Neural cell (in vitro differentiated cells): ENCODE measurements around the gene FOXC2.

ENCODE experiments used
- CTCF ChIP-seq: fragments of 450-650 bp; IDR thresholded peaks from 2 replicates; pipeline ENCODE4 v1.5.1; 2014; ENCODE audit warnings: antibody characterized with exemption, mild to moderate bottlenecking, moderate library complexity; ENCODE audit not compliant: poor library complexity, severe bottlenecking
- EP300 ChIP-seq: fragments of 450-650 bp; conservative IDR thresholded peaks from 2 replicates; pipeline ENCODE4 v1.6.1; 2014; ENCODE audit warnings: antibody characterized with exemption, mild to moderate bottlenecking, moderate library complexity; ENCODE audit not compliant: poor library complexity, severe bottlenecking
- EZH2 ChIP-seq: fragments of 200-600, 300-800 bp; shearing (Covaris generic), sonication (generic); IDR thresholded peaks from 2 replicates; pipeline ENCODE4 v1.6.1; 2014; ENCODE audit warnings: antibody characterized with exemption, low read length, borderline replicate concordance, mild to moderate bottlenecking; ENCODE audit not compliant: insufficient read depth, poor library complexity, severe bottlenecking
- POLR2AphosphoS5 ChIP-seq: IDR thresholded peaks from 2 replicates; pipeline ENCODE4 v1.6.1; 2012
- SMC3 ChIP-seq: fragments of 450-650 bp; conservative IDR thresholded peaks from 2 replicates; pipeline ENCODE4 v1.6.1; 2014; ENCODE audit warnings: antibody characterized with exemption, mild to moderate bottlenecking, moderate library complexity; ENCODE audit not compliant: poor library complexity

GRCh38 chr16:86524029-86524428 is 42.6 kb upstream of the FOXC2 start:
- TF ChIP-seq CTCF (no peak), EZH2 (no peak), POLR2AphosphoS5 (no peak), EP300 (no peak), SMC3 (no peak)
